GM23338 (cell line): ENCODE data around the gene ALDH1B1.

Experiments used
- CREB1 ChIP-seq: fragments of 250-450 bp; sonication (Bioruptor Pico); IDR thresholded peaks from 2 replicates; pipeline ENCODE4 v1.5.0; 2020; ENCODE audit warnings: low read depth, mild to moderate bottlenecking, moderate library complexity
- EZH2 ChIP-seq: fragments of 200-600 bp; sonication (generic); IDR thresholded peaks from one replicate; pipeline ENCODE4 v1.8.0; 2017; ENCODE audit warnings: antibody characterized with exemption, mild to moderate bottlenecking, low read depth; ENCODE audit not compliant: unreplicated experiment
- EZH2phosphoT487 ChIP-seq: fragments of 200-600 bp; sonication (generic); IDR thresholded peaks from one replicate; pipeline ENCODE4 v1.8.1; 2018; ENCODE audit warnings: antibody characterized with exemption; ENCODE audit not compliant: unreplicated experiment
- JUNB ChIP-seq: IDR thresholded peaks from one replicate; pipeline ENCODE4 v1.6.1; 2016; ENCODE audit warnings: antibody characterized with exemption; ENCODE audit not compliant: unreplicated experiment
- NANOG ChIP-seq: IDR thresholded peaks from 2 replicates; pipeline ENCODE4 v1.6.1; 2016; ENCODE audit warnings: antibody characterized with exemption, borderline replicate concordance
- POLR2AphosphoS5 ChIP-seq: IDR thresholded peaks from 2 replicates; pipeline ENCODE4 v1.6.1; 2016; ENCODE audit warnings: antibody characterized with exemption, low read depth
- STAT1 ChIP-seq: IDR thresholded peaks from one replicate; pipeline ENCODE4 v1.6.1; 2016; ENCODE audit warnings: antibody characterized with exemption; ENCODE audit not compliant: unreplicated experiment
- ZNF114 ChIP-seq: fragments of 250-450 bp; sonication (Bioruptor Pico); IDR thresholded peaks from 2 replicates; pipeline ENCODE4 v1.5.0; 2020; ENCODE audit warnings: mild to moderate bottlenecking, moderate library complexity
- ZNF331 ChIP-seq: fragments of 250-450 bp; sonication (Bioruptor Pico); IDR thresholded peaks from 2 replicates; pipeline ENCODE4 v1.5.0; 2020; ENCODE audit warnings: low read depth, mild to moderate bottlenecking, moderate library complexity
- TF ChIP-seq, protein P1 (sequence below), 2 experiments: fragments of 200-600 bp in 1 of 2; sonication (generic) in 1 of 2; conservative IDR thresholded peaks; 2 replicates each; pipeline versions ENCODE4 v1.5.1 to v1.6.1; 2016 to 2017; ENCODE audit warnings: antibody characterized with exemption in 2 of 2, low read depth in 2 of 2, mild to moderate bottlenecking in 2 of 2, moderate library complexity in 1 of 2
- TF ChIP-seq, protein P2 (sequence below): IDR thresholded peaks from one replicate; pipeline ENCODE4 v1.6.1; 2018; ENCODE audit warnings: antibody characterized with exemption; ENCODE audit not compliant: unreplicated experiment
- TF ChIP-seq, protein P3 (sequence below): IDR thresholded peaks from 2 replicates; pipeline ENCODE4 v1.6.1; 2016; ENCODE audit warnings: antibody characterized with exemption

DNA sequence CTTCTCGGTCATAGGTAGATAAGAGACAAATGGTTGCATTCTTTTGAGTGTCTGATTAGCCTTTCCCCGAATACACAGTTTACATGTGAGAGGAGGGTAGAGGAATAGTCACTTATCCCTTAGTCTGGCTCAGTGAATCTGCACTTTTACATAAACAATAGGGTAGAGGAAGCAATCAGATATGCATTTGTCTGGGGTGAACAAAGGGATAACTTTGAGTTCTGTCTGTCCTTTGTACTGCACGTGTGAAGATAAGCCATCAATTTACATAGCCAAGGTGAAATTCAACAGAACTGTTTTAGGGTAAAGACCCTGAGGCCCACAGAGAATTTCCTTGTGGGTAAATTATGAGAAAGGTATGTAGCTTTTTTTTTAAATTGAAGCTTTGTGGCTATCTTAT lies 41.9 kb downstream of the ALDH1B1 start:
- no peak for TF ChIP-seq EZH2phosphoT487
- TF ChIP-seq, protein P1, sequence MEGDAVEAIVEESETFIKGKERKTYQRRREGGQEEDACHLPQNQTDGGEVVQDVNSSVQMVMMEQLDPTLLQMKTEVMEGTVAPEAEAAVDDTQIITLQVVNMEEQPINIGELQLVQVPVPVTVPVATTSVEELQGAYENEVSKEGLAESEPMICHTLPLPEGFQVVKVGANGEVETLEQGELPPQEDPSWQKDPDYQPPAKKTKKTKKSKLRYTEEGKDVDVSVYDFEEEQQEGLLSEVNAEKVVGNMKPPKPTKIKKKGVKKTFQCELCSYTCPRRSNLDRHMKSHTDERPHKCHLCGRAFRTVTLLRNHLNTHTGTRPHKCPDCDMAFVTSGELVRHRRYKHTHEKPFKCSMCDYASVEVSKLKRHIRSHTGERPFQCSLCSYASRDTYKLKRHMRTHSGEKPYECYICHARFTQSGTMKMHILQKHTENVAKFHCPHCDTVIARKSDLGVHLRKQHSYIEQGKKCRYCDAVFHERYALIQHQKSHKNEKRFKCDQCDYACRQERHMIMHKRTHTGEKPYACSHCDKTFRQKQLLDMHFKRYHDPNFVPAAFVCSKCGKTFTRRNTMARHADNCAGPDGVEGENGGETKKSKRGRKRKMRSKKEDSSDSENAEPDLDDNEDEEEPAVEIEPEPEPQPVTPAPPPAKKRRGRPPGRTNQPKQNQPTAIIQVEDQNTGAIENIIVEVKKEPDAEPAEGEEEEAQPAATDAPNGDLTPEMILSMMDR (conservative IDR thresholded peaks at IDR 0.05; ENCODE audit: low read depth in 2 of 2), result no peak
- no peak for TF ChIP-seq EZH2
- TF ChIP-seq JUNB, result no peak
- TF ChIP-seq POLR2AphosphoS5, result no peak
- no peak for TF ChIP-seq STAT1
- no peak for TF ChIP-seq NANOG
- no peak for TF ChIP-seq CREB1 (CRISPR knock-in tag)
- no peak for TF ChIP-seq ZNF331
- TF ChIP-seq, protein P2, sequence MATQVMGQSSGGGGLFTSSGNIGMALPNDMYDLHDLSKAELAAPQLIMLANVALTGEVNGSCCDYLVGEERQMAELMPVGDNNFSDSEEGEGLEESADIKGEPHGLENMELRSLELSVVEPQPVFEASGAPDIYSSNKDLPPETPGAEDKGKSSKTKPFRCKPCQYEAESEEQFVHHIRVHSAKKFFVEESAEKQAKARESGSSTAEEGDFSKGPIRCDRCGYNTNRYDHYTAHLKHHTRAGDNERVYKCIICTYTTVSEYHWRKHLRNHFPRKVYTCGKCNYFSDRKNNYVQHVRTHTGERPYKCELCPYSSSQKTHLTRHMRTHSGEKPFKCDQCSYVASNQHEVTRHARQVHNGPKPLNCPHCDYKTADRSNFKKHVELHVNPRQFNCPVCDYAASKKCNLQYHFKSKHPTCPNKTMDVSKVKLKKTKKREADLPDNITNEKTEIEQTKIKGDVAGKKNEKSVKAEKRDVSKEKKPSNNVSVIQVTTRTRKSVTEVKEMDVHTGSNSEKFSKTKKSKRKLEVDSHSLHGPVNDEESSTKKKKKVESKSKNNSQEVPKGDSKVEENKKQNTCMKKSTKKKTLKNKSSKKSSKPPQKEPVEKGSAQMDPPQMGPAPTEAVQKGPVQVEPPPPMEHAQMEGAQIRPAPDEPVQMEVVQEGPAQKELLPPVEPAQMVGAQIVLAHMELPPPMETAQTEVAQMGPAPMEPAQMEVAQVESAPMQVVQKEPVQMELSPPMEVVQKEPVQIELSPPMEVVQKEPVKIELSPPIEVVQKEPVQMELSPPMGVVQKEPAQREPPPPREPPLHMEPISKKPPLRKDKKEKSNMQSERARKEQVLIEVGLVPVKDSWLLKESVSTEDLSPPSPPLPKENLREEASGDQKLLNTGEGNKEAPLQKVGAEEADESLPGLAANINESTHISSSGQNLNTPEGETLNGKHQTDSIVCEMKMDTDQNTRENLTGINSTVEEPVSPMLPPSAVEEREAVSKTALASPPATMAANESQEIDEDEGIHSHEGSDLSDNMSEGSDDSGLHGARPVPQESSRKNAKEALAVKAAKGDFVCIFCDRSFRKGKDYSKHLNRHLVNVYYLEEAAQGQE, result no peak
- no peak for TF ChIP-seq ZNF114 (CRISPR knock-in tag)
- TF ChIP-seq, protein P3, sequence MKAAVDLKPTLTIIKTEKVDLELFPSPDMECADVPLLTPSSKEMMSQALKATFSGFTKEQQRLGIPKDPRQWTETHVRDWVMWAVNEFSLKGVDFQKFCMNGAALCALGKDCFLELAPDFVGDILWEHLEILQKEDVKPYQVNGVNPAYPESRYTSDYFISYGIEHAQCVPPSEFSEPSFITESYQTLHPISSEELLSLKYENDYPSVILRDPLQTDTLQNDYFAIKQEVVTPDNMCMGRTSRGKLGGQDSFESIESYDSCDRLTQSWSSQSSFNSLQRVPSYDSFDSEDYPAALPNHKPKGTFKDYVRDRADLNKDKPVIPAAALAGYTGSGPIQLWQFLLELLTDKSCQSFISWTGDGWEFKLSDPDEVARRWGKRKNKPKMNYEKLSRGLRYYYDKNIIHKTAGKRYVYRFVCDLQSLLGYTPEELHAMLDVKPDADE, result no peak
